ENCODE measurements around the gene WDR72. TPM values are rescaled to one million over a fixed set of nuclear protein-coding genes. Genes with fewer than 3 reads are reported as not detected.

WDR72 gene
- total and polyA plus RNA-seq, 2 of the 13 experiments (the other 11 are each of a cell fraction or from before 2014, with no cell fraction given), result 0.21 to 0.60 TPM

DNA sequence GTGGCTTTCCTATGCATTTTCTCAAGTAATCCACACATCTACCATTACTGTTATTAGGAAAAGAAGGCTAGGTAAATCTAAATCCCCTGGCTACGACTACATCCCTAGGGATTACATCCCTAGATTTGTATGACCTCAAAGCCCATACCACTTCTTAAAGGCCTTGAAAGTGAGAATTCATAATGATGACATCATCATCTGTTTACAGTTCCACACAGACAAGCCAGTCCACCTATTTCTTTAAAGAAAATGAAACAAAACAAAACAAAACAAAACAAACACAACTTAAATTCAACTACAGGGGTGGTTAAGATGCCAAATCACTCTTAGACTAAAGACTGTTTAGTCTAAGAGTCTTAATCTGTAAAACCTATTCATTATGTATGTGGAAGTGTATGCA lies 5.7 kb downstream of the WDR72 start (continued):
- TF ChIP-seq, protein P1, sequence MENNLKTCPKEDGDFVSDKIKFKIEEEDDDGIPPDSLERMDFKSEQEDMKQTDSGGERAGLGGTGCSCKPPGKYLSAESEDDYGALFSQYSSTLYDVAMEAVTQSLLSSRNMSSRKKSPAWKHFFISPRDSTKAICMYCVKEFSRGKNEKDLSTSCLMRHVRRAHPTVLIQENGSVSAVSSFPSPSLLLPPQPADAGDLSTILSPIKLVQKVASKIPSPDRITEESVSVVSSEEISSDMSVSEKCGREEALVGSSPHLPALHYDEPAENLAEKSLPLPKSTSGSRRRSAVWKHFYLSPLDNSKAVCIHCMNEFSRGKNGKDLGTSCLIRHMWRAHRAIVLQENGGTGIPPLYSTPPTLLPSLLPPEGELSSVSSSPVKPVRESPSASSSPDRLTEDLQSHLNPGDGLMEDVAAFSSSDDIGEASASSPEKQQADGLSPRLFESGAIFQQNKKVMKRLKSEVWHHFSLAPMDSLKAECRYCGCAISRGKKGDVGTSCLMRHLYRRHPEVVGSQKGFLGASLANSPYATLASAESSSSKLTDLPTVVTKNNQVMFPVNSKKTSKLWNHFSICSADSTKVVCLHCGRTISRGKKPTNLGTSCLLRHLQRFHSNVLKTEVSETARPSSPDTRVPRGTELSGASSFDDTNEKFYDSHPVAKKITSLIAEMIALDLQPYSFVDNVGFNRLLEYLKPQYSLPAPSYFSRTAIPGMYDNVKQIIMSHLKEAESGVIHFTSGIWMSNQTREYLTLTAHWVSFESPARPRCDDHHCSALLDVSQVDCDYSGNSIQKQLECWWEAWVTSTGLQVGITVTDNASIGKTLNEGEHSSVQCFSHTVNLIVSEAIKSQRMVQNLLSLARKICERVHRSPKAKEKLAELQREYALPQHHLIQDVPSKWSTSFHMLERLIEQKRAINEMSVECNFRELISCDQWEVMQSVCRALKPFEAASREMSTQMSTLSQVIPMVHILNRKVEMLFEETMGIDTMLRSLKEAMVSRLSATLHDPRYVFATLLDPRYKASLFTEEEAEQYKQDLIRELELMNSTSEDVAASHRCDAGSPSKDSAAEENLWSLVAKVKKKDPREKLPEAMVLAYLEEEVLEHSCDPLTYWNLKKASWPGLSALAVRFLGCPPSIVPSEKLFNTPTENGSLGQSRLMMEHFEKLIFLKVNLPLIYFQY (CRISPR knock-in tag; IDR thresholded peaks at IDR 0.05; ENCODE audit: borderline replicate concordance), result no peak
- TF ChIP-seq SNAPC2 (CRISPR knock-in tag; IDR thresholded peaks at IDR 0.05), result no peak
- TF ChIP-seq, protein P2, sequence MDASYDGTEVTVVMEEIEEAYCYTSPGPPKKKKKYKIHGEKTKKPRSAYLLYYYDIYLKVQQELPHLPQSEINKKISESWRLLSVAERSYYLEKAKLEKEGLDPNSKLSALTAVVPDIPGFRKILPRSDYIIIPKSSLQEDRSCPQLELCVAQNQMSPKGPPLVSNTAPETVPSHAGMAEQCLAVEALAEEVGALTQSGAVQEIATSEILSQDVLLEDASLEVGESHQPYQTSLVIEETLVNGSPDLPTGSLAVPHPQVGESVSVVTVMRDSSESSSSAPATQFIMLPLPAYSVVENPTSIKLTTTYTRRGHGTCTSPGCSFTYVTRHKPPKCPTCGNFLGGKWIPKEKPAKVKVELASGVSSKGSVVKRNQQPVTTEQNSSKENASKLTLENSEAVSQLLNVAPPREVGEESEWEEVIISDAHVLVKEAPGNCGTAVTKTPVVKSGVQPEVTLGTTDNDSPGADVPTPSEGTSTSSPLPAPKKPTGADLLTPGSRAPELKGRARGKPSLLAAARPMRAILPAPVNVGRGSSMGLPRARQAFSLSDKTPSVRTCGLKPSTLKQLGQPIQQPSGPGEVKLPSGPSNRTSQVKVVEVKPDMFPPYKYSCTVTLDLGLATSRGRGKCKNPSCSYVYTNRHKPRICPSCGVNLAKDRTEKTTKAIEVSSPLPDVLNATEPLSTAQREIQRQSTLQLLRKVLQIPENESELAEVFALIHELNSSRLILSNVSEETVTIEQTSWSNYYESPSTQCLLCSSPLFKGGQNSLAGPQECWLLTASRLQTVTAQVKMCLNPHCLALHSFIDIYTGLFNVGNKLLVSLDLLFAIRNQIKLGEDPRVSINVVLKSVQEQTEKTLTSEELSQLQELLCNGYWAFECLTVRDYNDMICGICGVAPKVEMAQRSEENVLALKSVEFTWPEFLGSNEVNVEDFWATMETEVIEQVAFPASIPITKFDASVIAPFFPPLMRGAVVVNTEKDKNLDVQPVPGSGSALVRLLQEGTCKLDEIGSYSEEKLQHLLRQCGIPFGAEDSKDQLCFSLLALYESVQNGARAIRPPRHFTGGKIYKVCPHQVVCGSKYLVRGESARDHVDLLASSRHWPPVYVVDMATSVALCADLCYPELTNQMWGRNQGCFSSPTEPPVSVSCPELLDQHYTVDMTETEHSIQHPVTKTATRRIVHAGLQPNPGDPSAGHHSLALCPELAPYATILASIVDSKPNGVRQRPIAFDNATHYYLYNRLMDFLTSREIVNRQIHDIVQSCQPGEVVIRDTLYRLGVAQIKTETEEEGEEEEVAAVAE (CRISPR knock-in tag; IDR thresholded peaks at IDR 0.05; ENCODE audit: borderline replicate concordance), result no peak

DNA sequence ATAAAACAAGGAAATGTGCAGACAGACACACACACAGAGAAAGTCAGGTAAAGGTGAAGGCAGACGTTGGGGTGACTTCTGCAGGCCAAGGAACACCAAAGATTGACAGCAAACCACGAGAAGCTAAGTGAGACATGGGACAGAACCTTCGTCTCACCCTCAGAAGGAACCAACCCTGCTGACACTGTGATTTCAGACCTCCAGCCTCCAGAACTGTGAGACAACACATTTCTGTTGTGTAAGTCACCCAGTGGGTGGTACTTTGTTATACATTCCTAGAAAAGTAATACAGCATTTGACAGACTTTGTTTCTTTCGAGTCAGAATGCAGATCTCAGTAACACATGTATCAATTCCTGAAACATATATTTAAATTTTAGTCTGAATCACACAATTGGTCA lies 7.1 kb downstream of the WDR72 start:
- 1% methylated on average over 4 of the region's 4 CpGs for WGBS (ENCODE audit: low lambda C conversion rate)
- ChIA-PET POLR2A (no interaction called here), CTCF (ENCODE audit: low intra/inter-chr PET ratio, low total read pairs) (no interaction called here)
- Histone ChIP-seq H3K36me3 (replicated peaks in 1 of 2; ENCODE audit: control insufficient read depth in 1 of 2, insufficient read depth in 2 of 2, low read length in 2 of 2) (no peaks in the 10 kb centered on the region), H3K9me3 (ENCODE audit: low read length) (no peaks in the 10 kb centered on the region), H3K27ac (ENCODE audit: extremely low read length, insufficient read depth, low read length) (no peak overlapping the region), H3K4me1 (ENCODE audit: insufficient read depth, low read length) (peaks cover 11% of the 10 kb centered on the region), H3K4me3 (replicated peaks in 1 of 3; ENCODE audit: insufficient read depth in 1 of 3, low read depth in 2 of 3, low read length in 3 of 3) (no peak overlapping the region), H3K79me2 (ENCODE audit: insufficient read depth, low read length) (no peaks in the 10 kb centered on the region), H3K27me3 (ENCODE audit: control insufficient read depth in 1 of 2, insufficient read depth in 2 of 2, low read length in 2 of 2) (peaks cover 0 to 6% of the 10 kb centered on the region in 2 experiments; a peak in 1 of 5 replicates), H3K4me2 (ENCODE audit: low read depth, low read length) (no peak overlapping the region), H4K20me1 (ENCODE audit: insufficient read depth, low read length) (no peaks in the 10 kb centered on the region), H3K9ac (ENCODE audit: insufficient read depth, low read depth, low read length) (no peak overlapping the region), H2AFZ (ENCODE audit: low read length) (no peak overlapping the region)
- FAIRE-seq, result no peak
- BruUV-seq (replicated peaks), result no TSS peak
- no peak for TF ChIP-seq RAD51 (IDR thresholded peaks at IDR 0.05; ENCODE audit: borderline replicate concordance)
- TF ChIP-seq, protein P3, sequence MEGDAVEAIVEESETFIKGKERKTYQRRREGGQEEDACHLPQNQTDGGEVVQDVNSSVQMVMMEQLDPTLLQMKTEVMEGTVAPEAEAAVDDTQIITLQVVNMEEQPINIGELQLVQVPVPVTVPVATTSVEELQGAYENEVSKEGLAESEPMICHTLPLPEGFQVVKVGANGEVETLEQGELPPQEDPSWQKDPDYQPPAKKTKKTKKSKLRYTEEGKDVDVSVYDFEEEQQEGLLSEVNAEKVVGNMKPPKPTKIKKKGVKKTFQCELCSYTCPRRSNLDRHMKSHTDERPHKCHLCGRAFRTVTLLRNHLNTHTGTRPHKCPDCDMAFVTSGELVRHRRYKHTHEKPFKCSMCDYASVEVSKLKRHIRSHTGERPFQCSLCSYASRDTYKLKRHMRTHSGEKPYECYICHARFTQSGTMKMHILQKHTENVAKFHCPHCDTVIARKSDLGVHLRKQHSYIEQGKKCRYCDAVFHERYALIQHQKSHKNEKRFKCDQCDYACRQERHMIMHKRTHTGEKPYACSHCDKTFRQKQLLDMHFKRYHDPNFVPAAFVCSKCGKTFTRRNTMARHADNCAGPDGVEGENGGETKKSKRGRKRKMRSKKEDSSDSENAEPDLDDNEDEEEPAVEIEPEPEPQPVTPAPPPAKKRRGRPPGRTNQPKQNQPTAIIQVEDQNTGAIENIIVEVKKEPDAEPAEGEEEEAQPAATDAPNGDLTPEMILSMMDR (CRISPR knock-in tag; IDR thresholded peaks at IDR 0.05), result no peak
- TF ChIP-seq NFYC (CRISPR knock-in tag; IDR thresholded peaks at IDR 0.05), result no peak
- TF ChIP-seq KAT7 (CRISPR knock-in tag; IDR thresholded peaks at IDR 0.05; ENCODE audit: borderline replicate concordance), result no peak
- TF ChIP-seq ELF3 (CRISPR knock-in tag; IDR thresholded peaks at IDR 0.05), result no peak
- TF ChIP-seq MATR3 (CRISPR knock-in tag; IDR thresholded peaks at IDR 0.05), result no peak
- in situ Hi-C loops (cut with HindIII; ENCODE audit: extremely low pct_ligation_motif_present, low pct_unique_long_range_greater_than_20kb) (no loop called here), intact Hi-C loops (cut with micrococcal nuclease; ENCODE audit: unreplicated experiment) (no loop called here)
- ATAC-seq, result no peak
- DNase-seq (ENCODE audit: low spot score), result no peak

Data from HepG2 (cell line).